GM18951 (cell line): Measurements from ENCODE around the gene FAT2.

Experiments
- POLR2A ChIP-seq: IDR thresholded peaks from 4 replicates; pipeline ENCODE4 v1.6.1; 2011; ENCODE audit warnings: mild to moderate bottlenecking; ENCODE audit not compliant: insufficient read length, insufficient read depth; ENCODE audit errors: extremely low read depth
- in situ Hi-C: fragments of 300-500 bp; cut with MboI; formaldehyde crosslinking; loops from one replicate; pipeline ENCODE4 v1.12.0; 2022; ENCODE audit warnings: low sequenced_read_pairs, mixed read lengths, inconsistent platforms; ENCODE audit not compliant: unreplicated experiment

The FAT2 gene, protein sequence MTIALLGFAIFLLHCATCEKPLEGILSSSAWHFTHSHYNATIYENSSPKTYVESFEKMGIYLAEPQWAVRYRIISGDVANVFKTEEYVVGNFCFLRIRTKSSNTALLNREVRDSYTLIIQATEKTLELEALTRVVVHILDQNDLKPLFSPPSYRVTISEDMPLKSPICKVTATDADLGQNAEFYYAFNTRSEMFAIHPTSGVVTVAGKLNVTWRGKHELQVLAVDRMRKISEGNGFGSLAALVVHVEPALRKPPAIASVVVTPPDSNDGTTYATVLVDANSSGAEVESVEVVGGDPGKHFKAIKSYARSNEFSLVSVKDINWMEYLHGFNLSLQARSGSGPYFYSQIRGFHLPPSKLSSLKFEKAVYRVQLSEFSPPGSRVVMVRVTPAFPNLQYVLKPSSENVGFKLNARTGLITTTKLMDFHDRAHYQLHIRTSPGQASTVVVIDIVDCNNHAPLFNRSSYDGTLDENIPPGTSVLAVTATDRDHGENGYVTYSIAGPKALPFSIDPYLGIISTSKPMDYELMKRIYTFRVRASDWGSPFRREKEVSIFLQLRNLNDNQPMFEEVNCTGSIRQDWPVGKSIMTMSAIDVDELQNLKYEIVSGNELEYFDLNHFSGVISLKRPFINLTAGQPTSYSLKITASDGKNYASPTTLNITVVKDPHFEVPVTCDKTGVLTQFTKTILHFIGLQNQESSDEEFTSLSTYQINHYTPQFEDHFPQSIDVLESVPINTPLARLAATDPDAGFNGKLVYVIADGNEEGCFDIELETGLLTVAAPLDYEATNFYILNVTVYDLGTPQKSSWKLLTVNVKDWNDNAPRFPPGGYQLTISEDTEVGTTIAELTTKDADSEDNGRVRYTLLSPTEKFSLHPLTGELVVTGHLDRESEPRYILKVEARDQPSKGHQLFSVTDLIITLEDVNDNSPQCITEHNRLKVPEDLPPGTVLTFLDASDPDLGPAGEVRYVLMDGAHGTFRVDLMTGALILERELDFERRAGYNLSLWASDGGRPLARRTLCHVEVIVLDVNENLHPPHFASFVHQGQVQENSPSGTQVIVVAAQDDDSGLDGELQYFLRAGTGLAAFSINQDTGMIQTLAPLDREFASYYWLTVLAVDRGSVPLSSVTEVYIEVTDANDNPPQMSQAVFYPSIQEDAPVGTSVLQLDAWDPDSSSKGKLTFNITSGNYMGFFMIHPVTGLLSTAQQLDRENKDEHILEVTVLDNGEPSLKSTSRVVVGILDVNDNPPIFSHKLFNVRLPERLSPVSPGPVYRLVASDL (N-terminal part only)

DNA sequence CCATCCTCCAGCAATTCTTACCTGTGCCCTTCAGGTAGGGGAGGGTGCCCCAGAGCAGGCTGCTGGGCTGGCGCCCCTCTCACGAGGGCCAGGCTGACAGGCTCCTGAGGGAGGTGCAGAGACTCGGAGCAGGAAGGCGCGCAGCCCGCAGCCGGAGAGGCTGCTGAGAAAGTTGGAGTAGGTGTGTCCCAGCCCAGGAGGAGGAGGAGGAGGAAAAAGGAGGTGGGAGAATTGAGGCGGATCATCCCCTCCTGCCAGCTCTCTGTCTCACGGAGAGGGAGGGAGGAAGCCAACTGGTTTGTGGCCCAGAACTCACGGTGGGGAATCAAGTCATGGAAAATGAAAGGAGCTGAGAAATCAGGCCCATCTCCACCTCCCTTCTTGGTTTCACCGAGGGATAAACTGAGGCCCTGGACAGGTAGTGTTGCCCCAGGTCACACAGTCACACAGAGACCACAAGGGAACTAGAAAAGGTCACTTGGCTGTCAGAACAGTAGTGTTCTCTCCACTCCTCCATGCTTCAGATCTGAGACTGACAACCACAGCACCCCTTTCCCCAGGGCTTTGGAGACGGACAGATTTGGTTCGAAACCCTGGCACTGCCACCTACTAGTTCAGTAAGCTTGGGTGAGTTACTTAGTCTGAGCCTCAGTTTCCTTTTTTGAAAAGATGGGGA, at the start of gene FAT2:
FAT2 (minus strand) TSS at position 188 of the 676 bp plus-strand sequence. CDS start 22,400 bp downstream, outside the sequence.
- no peak for TF ChIP-seq POLR2A

GRCh38 chr5:151638619-151639018, 47.5 kb upstream of the FAT2 start:
- TF ChIP-seq POLR2A, result no peak
- in situ Hi-C loops, result no loop called here

More for the DNA sequence above, at the start of gene FAT2:
- in situ Hi-C loops, result no loop called here

DNA sequence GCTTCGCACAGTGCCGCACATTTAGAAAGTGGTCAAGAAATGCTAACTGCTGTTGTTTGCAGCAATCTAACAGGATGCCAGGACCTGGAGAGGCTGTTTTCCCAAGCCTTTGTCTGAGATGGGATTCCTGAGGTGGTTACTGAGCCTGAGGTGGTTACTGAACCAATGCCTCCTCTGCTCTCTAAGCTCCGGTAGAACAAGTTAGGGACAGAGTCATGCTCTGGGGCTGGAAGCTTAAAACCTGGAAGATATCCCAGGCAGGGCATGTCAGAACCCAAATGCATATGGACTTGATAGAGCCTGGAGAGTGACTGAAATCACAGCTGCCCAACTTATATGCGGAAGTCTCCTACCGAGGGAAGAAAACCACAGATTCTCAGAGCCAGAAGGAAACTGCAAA, 46.5 kb upstream of the FAT2 start:
- in situ Hi-C loops, result no loop called here
- no peak for TF ChIP-seq POLR2A

DNA sequence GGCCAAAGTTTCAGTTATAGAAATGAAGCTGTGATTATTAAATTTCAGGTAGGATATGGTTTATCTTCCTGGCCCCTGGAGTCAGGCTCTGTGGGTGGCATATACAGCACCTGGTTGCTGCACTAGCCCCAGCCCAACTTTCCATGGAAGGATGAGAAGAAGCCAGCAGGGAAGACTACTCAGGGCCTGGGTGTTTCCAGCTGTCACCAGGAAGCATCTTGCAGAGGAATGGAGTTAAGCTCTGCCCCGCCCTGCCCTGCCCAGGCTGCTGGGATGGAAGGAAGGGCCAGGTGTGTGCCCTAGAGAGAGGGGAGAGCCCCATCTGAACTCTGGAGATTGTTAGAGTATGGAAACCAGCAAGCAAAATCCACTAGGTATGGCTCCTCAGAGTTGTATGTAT, 42.8 kb upstream of the FAT2 start:
- no peak for TF ChIP-seq POLR2A
- in situ Hi-C loops, result no loop called here

DNA sequence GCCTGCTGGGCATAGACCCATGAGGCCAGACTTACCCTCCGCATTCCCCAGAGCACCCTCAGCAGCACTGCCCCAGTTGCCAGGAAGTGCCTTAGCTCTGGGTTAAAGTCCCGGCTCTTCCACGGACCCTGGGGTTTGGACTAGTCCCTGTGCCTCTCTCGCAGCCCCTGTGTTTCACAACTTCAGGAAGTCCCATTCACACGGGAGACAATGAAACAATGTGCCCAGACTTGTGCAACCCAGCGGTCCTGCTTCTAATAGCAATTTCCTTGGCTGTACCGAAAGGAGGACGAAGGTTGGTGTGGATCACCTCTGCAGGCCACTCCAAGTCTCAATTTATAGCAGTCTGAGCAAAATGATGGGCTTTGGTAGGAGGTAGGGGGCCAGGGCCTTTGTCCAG, 41.8 kb upstream of the FAT2 start:
- in situ Hi-C loops, result no loop called here
- no peak for TF ChIP-seq POLR2A

DNA sequence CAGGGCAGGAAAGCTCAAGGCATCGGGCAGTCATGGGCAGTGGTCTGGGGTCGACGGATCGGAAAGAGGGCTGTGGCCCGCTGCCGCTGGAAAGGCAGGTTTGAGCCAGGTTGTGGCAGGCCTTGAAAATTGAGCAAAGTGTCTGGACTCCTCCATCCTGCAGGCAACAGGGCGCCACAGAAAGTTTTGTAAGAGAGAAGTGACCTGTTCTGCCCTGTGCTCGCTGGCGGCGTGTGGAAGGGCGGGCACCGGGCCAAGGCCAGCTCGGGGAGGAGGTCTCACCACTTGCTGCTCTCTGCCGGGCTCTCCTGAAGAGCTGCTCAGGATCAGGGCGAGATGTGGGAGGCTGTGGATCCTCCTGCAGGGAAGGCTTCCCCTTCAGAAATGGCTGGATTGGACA, 41.4 kb upstream of the FAT2 start:
- no peak for TF ChIP-seq POLR2A
- in situ Hi-C loops, result no loop called here

GRCh38 chr5:151631941-151632340, 40.8 kb upstream of the FAT2 start:
- in situ Hi-C loops, result no loop called here
- TF ChIP-seq POLR2A, result no peak

DNA sequence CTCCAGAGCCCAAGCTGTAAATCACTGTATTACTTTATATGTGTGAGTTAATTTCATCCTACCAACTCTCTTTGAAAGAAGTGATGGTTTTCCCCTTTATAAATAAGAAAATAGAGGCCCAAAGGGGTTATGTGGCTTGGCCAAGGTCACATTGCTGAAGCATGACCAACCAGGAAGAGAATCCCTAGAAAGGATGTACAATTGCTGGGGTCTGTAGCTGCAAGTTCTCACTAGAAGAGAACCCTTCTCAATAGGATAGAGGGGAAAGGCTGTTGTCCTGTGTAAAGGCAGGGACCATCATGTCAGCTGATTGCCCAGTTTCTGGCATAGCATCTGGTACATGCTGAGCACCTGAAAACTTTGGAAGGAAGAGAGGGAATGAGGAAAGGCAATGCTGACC, 39.0 kb upstream of the FAT2 start:
- TF ChIP-seq POLR2A, result no peak
- in situ Hi-C loops, result no loop called here

- in situ Hi-C loops, result no loop called here
- TF ChIP-seq POLR2A, result no peak
These were observed 37.1 kb upstream of the FAT2 start for GRCh38 chr5:151628112-151628823.

DNA sequence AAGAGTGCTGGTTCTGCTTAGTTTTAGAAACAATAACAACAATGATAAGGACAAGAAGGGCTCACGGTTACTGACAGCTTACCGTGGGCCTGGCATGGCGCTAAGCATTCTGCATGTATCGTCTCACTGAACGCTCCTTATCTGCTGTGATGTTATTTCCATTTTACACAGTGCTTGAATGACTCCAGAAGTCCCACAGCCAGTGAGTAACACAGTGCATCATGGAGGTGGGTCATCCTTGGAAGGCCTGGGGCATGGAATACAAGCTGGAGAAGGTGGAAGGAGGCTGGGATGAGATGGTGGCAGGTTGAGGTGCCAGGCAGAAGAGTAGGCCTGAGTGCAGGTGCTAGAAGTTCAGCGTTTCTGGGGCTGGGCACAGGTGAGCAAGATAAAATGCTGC, 36.5 kb upstream of the FAT2 start:
- in situ Hi-C loops, result no loop called here
- TF ChIP-seq POLR2A, result no peak

- in situ Hi-C loops, result no loop called here
- no peak for TF ChIP-seq POLR2A
These were observed 34.2 kb upstream of the FAT2 start for GRCh38 chr5:151625285-151625684.

- no peak for TF ChIP-seq POLR2A
- in situ Hi-C loops, result no loop called here
These were observed 33.3 kb upstream of the FAT2 start for GRCh38 chr5:151624476-151624875.
